Activated naive CD8-positive, alpha-beta T cell treated with anti-CD3 and anti-CD28 coated beads, Interleukin-2, amount 10 ng/mL, durations not matched to agents 7 days and 5 days (primary cell): ENCODE results near the gene HTATIP2. TPM values are rescaled to one million over a fixed set of nuclear protein-coding genes. Genes with fewer than 3 reads are reported as not detected.

ENCODE experiments used
- ATAC-seq: fragments of 150-1000 bp; cut with Tn5 transposase; one replicate; pipeline ENCODE4 v1.10.0; 2021; ENCODE audit warnings: low read depth, moderate library complexity
- POLR2A ChIA-PET: fragments of 350-600 bp; sonication (Branson Sonifier 250); formaldehyde crosslinking; loops from one replicate; lab custom pipeline; 2021; ENCODE audit warnings: antibody characterized with exemption; lab: Charles Lee
- DNase-seq: peaks from one replicate; pipeline ENCODE4 v3.0.0; 2021
- H3K27ac Mint-ChIP-seq: one replicate; pipeline ENCODE4 v1.8.0; 2022; ENCODE audit warnings: mild to moderate bottlenecking, mixed read lengths
- H3K27me3 Mint-ChIP-seq: one replicate; pipeline ENCODE4 v1.8.0; 2022; ENCODE audit warnings: mild to moderate bottlenecking, moderate library complexity, mixed read lengths
- H3K36me3 Mint-ChIP-seq: one replicate; pipeline ENCODE4 v1.8.0; 2021; ENCODE audit warnings: mild to moderate bottlenecking, mixed read lengths
- H3K4me1 Mint-ChIP-seq: one replicate; pipeline ENCODE4 v1.8.0; 2021; ENCODE audit warnings: mixed read lengths
- H3K4me3 Mint-ChIP-seq: one replicate; pipeline ENCODE4 v1.8.0; 2022; ENCODE audit warnings: mild to moderate bottlenecking, moderate library complexity, mixed read lengths
- H3K9me3 Mint-ChIP-seq: one replicate; pipeline ENCODE4 v1.8.0; 2021; ENCODE audit warnings: mixed read lengths
- total RNA-seq, 2 experiments: library from RNA; stranded (reverse); gene quantifications; one replicate each; pipeline ENCODE4 v1.2.3, GENCODE V29; 2021

HTATIP2 gene
- total RNA-seq: 10 to 100 TPM; 46.1 to 50.9 TPM

DNA sequence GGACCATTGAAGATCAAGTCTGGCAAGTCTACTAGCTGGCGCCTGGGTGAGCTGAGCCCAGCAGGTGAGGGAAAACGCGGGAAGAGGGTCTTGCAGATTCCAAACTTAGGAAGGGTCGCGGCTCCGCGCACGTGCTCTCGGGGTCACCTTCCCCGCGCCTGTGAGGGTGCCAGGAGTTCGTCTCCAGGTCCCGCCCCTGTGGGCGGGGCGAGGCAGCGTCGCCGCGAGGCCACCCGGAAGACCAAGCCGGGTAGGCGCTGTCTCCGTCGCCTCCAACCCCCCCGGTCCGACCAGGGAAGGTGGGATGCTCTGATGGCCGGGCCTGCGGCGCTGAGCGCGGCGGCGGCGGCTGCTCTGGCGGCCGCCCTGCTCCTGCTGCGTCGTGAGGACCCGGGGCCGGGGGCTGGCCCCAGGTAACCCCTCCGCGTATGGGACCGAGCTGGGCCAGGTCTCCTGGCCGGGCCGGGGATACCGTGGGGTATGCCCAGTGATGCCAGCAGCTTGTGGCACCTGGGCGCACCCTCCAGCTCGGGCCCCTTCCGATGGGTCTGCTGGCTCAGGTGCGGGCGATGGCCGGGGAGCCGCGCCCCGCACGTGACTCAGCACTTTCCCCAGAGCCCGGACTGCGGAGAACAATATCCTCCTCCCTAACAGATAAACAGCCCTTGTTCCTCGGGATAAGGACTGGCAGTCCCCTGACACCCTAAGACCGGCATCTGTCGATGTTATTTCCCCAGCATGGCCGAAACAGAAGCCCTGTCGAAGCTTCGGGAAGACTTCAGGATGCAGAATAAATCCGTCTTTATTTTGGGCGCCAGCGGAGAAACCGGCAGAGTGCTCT lies at the start of gene HTATIP2:
HTATIP2 (plus strand) TSS at position 215 of the 841 bp plus-strand sequence; CDS start at position 739, 524 bp downstream.
- POLR2A ChIA-PET: interaction anchor here (0.9 to 1.7 kb wide), 7 partner anchors 9 to 25 kb away, joined by 3 to 7 read pairs (median 3); no protein-coding TSS in a partner anchor
- Mint-ChIP-seq H3K9me3 (no peaks in the 10 kb centered on the region), H3K4me3 (peak within 1 kb of the TSS; percentile 86)

DNA sequence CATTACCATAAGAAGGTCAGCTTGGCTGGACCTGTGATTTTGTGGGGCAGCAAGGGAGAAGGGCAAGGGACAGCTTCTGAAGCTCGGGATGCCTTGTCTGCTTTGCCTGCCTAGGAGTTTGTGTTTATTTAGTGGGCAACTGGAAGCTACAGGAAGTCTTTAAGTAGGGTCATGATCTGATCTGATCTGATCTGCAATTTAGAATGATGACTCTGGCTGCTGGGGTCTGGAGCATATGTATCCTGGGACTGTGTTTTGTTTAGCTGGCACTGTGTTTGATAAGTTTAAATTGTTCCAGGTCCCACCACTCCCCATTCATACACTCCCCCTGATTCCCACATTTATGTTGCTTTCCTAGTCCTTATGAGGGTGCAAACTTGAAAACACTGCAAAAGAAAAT lies 47.7 kb upstream of the HTATIP2 start:
- no peak overlapping the region for H3K27ac Mint-ChIP-seq
- no peak for ATAC-seq
- no peaks in the 10 kb centered on the region for H3K27me3 Mint-ChIP-seq
- no peak for DNase-seq
- H3K4me3 Mint-ChIP-seq: no peak overlapping the region
- no peaks in the 10 kb centered on the region for H3K4me1 Mint-ChIP-seq
- POLR2A ChIA-PET: no interaction called here
- no peaks in the 10 kb centered on the region for H3K36me3 Mint-ChIP-seq
- H3K9me3 Mint-ChIP-seq: no peaks in the 10 kb centered on the region

More for the DNA sequence above, at the start of gene HTATIP2:
- peaks cover 53% of the 10 kb centered on the region for H3K4me1 Mint-ChIP-seq
- DNase-seq (peak; percentile 86), ATAC-seq (peak; percentile 87)
- peak within 1 kb of the TSS; percentile 93 for H3K27ac Mint-ChIP-seq
- no peaks in the 10 kb centered on the region for H3K27me3 Mint-ChIP-seq
- peaks cover 28% of the 10 kb centered on the region for H3K36me3 Mint-ChIP-seq

DNA sequence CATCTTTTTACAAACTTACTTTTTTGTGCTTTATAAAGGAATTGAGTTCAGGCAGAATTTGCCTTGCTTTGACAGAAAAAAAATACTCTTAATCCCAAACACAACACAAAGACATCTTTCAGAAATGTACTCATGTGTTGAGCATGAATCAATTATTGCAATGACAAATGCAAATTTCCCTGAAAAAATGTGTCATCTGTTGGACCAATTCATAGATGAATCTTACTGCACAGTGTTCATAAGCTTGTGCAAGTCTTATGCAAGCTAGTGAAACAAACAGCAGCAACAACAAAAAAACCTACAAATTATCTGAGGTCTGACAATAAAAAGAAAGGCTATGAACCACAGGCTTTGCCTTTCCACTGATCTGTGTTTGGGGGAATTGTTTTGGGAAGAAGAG lies 42.3 kb upstream of the HTATIP2 start:
- no peak for DNase-seq
- POLR2A ChIA-PET: no interaction called here
- H3K27me3 Mint-ChIP-seq: peaks cover 19% of the 10 kb centered on the region
- H3K4me1 Mint-ChIP-seq: no peaks in the 10 kb centered on the region
- H3K36me3 Mint-ChIP-seq: no peaks in the 10 kb centered on the region
- no peak overlapping the region for H3K27ac Mint-ChIP-seq
- no peak for ATAC-seq
- H3K9me3 Mint-ChIP-seq: no peaks in the 10 kb centered on the region
- H3K4me3 Mint-ChIP-seq: no peak overlapping the region

DNA sequence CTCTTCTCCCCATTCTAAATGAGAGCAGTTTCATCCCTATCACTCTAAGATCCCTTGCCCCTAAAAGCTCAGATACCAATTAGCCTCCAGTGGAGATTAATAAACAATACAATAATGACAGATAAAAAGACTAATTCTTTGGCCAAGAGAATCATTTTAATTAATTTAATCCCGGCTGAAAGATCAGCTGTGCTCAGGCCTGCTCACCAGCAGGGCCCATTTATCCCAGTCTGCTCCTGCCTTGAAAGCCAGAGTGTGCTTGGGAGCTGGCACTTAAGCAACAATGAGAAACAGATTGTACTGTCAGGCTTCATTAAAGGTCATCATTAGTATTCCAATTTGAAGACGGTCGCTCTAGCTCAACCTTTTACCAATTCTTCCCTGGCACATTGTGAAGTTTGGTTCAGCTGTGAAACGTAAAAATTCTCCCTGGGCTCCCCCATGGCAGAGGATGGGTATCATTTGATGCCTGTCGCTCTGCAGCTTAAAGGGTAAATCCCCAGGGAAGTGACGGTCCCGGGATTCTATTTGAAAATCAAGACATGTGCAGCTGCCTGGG lies 36.1 kb upstream of the HTATIP2 start:
- DNase-seq (no peak), ATAC-seq (no peak)
- no peak overlapping the region for H3K27ac Mint-ChIP-seq
- H3K9me3 Mint-ChIP-seq: no peaks in the 10 kb centered on the region
- H3K4me1 Mint-ChIP-seq: no peaks in the 10 kb centered on the region
- no peak overlapping the region for H3K4me3 Mint-ChIP-seq
- H3K36me3 Mint-ChIP-seq: no peaks in the 10 kb centered on the region
- H3K27me3 Mint-ChIP-seq: peaks cover 18% of the 10 kb centered on the region
- POLR2A ChIA-PET: no interaction called here

DNA sequence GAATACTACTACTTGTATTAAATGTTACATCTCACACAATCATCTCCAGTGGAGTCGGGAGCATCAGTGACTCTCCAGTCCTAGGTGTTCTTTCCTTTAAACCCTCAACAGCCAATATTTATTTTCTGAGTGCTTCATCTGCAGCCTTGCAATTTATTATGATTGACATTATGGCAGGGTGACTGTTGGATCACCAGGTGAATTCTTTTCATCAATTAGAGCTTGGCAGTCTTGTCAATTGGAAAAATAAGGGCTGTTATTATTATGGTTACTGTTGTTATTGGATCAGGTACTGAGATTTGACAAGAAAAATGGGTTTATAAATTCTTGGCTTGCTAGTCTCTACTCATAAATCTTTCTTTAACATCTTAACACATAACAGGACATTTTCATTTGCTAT lies 27.5 kb upstream of the HTATIP2 start:
- no peak overlapping the region for H3K27ac Mint-ChIP-seq
- POLR2A ChIA-PET: no interaction called here
- no peak overlapping the region for H3K4me3 Mint-ChIP-seq
- no peaks in the 10 kb centered on the region for H3K36me3 Mint-ChIP-seq
- no peaks in the 10 kb centered on the region for H3K4me1 Mint-ChIP-seq
- DNase-seq (no peak), ATAC-seq (no peak)
- H3K27me3 Mint-ChIP-seq: peaks cover 53% of the 10 kb centered on the region
- peaks cover 1% of the 10 kb centered on the region for H3K9me3 Mint-ChIP-seq

DNA sequence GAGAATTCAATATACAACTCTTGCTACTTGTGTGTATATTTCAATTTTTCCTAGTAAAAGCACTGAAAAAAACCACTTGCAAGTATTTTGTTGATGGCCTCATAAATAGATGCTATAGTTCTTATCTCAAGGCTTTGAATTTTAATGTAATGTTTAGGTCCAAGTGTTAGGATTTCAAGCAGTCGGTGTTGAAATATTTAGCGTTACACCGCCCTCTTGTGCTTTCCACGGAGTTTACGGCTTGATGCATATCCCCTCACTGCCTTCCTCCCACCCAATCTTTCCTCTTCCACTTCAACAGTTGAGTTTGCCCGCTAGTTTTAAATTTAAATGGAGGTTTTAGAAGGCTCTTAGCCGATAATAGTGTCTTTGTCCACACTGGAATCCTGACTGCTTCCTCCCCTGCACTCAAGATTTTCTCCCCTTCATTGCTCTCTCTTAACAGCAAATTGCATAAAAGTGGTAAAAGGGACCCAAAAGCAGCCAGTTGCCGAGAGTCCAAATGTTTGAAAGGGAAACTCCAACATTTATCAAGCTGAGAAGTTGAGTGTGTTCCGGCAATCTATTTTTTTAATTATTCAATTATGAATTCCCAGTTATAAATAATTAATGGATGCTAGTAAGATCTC lies 25.9 kb upstream of the HTATIP2 start:
- Mint-ChIP-seq H3K4me1 (peaks cover 7% of the 10 kb centered on the region), H3K36me3 (peaks cover 1% of the 10 kb centered on the region), H3K27ac (no peak overlapping the region), H3K27me3 (peaks cover 57% of the 10 kb centered on the region), H3K4me3 (no peak overlapping the region), H3K9me3 (peaks cover 1% of the 10 kb centered on the region)
- POLR2A ChIA-PET: no interaction called here
- ATAC-seq (no peak), DNase-seq (no peak)

DNA sequence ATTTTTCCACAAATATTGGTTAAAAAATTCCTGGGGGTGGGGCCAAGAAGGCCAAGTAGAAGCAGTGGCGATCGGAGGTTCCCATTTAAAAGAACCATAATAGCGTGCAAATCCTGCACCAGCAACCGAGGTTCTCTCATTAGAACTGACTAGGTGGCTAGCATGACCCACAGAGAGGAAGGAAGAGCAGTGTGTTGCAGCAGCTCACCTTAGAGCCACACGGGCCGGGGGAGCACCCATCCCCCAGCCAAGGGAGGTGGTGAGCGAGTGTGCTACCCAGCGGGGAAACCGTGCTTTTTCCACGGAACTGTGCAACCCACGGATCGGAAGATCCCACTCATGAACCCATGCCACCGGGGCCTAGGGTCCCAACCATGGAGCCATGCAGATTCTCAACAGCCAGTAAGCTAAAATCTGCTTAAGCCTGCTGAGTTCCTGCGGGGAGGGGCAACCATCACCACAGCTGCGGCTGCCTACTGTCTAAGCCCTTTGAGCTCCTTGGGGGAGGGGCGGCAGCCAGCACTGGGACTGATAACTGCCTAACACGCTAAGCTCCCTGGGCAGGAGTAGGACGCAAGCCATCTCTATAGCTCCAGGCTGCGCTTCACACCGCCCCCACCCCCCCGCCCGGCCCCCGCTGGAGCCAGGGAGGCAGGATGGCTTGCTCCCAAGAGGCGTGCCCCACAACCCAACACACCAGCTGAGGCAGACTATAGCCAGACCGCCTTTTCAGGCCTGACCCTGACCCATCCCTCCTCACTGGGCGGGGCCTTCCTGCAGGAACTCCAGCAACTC lies 21.0 kb upstream of the HTATIP2 start:
- DNase-seq: peak; percentile 51
- Mint-ChIP-seq H3K4me1 (peaks cover 7% of the 10 kb centered on the region), H3K4me3 (peak overlapping the region; percentile 53), H3K27me3 (peaks cover 64% of the 10 kb centered on the region), H3K36me3 (peaks cover 1% of the 10 kb centered on the region), H3K27ac (peak overlapping the region; percentile 71), H3K9me3 (no peaks in the 10 kb centered on the region)
- ATAC-seq: peak; percentile 76
- POLR2A ChIA-PET: interaction anchor here (1.6 kb wide), 1 partner anchor 10 kb away, joined by 3 read pairs; no protein-coding TSS in a partner anchor

DNA sequence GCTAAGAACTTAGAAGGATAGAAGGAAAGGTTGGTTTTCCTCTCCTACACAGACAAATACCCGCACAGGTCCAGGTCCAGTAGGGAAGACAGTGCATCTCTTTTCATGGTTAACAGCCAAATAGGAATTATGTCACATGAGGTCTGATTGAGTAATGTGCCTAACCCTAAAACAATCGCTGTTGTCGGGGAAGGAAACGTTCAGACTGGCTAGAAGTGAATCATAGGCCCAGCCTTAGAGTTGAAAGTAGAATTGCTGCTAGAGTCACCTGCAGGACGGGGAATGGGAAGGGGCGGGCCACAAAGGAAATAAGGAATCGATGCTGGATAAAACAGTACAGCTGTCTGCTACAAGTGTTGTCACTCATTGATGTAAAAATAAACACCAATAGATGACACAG lies 12.4 kb upstream of the HTATIP2 start:
- no peak for ATAC-seq
- POLR2A ChIA-PET: no interaction called here
- no peaks in the 10 kb centered on the region for H3K36me3 Mint-ChIP-seq
- peaks cover 2% of the 10 kb centered on the region for H3K4me1 Mint-ChIP-seq
- H3K9me3 Mint-ChIP-seq: no peaks in the 10 kb centered on the region
- H3K4me3 Mint-ChIP-seq: no peak overlapping the region
- peaks cover 27% of the 10 kb centered on the region for H3K27me3 Mint-ChIP-seq
- DNase-seq: no peak
- H3K27ac Mint-ChIP-seq: no peak overlapping the region

DNA sequence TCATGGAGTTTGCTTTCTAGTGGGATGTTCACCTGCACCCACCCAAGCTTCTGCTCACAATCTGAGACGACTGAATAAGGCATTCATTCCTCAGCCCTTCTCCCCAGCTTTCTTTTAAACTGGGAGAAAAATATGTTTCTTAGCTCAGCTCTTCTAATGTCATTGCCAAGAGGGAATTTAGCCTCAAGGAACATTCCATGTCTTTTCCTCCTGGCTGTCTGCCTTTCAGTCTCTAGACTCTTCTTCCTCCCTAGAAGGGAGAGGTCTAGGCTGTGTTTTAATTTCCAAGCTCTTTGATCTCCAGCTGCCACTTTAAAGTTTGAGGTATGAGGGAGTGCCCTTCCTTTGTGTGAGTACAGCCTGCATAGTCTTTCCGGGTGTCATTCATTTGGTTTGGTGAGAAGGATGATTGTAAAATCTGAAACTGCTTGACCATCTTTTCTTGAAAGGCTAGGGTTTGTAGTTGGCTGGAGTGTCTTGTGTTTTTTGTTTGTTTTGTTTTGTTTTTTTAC lies 11.7 kb upstream of the HTATIP2 start:
- DNase-seq (no peak), ATAC-seq (no peak)
- Mint-ChIP-seq H3K4me3 (no peak overlapping the region), H3K36me3 (no peaks in the 10 kb centered on the region), H3K27me3 (peaks cover 21% of the 10 kb centered on the region), H3K4me1 (peaks cover 2% of the 10 kb centered on the region), H3K27ac (no peak overlapping the region), H3K9me3 (no peaks in the 10 kb centered on the region)
- POLR2A ChIA-PET: interaction anchor here (1.3 kb wide), 1 partner anchor 12 kb away, joined by 4 read pairs; the partner anchor contains the start of gene HTATIP2

DNA sequence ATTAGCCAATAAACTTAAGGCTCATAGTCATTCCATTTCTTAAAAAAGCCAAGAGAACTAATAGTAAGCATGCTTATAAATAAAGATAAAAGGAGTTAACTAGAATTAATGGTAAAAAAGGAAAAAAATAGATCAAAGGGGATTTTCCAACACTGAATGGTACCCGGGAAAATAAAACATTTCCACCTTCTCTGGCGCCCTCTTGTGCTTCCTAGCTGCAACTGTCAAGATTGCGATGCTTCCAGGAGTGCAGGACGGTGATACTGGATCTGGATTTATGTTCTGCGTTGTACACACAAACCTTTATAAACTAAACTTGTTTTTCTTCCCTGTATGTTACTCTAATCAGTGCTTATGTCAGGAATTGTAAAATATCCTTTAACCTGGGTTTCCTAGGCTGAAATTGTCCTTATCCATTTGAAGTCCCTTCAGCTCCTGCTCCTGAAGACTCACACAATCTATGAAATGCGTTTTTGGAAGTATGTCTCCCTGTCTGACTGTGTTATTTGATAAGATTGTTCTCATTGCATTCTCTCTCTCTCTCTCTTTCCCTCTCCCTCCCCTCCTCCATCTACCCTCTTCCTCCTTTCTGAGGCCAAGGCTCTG lies 9.6 kb upstream of the HTATIP2 start:
- no peak for DNase-seq
- no peak overlapping the region for H3K27ac Mint-ChIP-seq
- peaks cover 8% of the 10 kb centered on the region for H3K27me3 Mint-ChIP-seq
- no peaks in the 10 kb centered on the region for H3K9me3 Mint-ChIP-seq
- no peaks in the 10 kb centered on the region for H3K36me3 Mint-ChIP-seq
- POLR2A ChIA-PET: interaction anchor here (1.1 kb wide), 1 partner anchor 10 kb away, joined by 3 read pairs; the partner anchor contains the start of gene HTATIP2
- peak; percentile 36 for ATAC-seq
- H3K4me3 Mint-ChIP-seq: no peak overlapping the region
- H3K4me1 Mint-ChIP-seq: peaks cover 5% of the 10 kb centered on the region

DNA sequence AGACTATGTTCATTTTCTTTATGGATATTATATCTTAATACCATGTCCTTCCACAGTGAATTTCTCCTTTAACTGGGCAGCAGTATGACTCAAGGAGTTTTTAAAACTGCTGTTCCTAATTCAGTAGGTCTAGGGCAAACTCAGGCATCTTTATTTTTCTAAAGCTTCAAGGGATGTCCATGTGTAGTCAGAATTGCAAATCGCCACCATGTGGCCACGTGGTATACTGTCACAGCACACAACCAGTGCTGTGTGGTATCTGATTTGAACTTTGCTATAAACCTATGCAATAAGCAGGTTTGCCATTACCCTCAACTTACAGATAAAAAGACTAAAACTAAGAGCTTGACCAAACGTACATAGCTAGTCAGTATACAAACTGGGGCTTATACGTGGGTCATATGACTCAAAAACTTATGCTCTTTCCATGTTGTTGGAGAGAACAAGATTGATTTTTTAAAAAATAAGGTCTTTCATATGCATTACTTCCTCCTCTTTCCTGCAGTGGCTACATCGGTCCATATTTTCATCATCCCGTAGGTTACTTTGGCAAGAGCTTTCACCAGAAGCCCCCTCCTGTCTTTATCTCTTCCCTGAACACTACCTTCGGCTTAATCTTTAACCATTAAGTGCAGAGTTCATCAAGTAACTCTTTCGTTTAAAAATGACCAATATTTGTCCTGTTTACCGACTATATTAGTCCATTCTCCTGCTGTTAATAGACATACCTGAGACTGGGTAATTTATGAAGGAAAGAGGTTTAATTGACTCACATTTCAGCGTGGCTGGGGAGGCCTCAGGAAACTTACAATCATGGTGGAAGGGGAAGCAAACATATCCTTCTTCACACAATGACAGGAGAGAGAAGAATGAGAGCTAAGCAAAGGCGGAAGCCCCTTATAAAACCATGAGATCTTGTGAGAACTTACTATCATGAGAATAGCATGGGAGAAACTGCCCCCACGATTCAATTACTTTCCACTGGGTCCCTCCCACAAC lies 8.0 kb upstream of the HTATIP2 start:
- Mint-ChIP-seq H3K4me3 (no peak overlapping the region), H3K9me3 (no peaks in the 10 kb centered on the region), H3K4me1 (peaks cover 12% of the 10 kb centered on the region), H3K27ac (no peak overlapping the region), H3K36me3 (peaks cover 2% of the 10 kb centered on the region), H3K27me3 (peaks cover 5% of the 10 kb centered on the region)
- no peak for DNase-seq
- POLR2A ChIA-PET: interaction anchor here (1.1 kb wide), 1 partner anchor 8 kb away, joined by 3 read pairs; the partner anchor contains the start of gene HTATIP2
- peak; percentile 88 for ATAC-seq
